Measurements from ENCODE around the gene RBM3. TPM values are rescaled to one million over a fixed set of nuclear protein-coding genes. Genes with fewer than 3 reads are reported as not detected.

The RBM3 gene
- polyA plus RNA-seq, 2 donors = 134 to 205 TPM

DNA sequence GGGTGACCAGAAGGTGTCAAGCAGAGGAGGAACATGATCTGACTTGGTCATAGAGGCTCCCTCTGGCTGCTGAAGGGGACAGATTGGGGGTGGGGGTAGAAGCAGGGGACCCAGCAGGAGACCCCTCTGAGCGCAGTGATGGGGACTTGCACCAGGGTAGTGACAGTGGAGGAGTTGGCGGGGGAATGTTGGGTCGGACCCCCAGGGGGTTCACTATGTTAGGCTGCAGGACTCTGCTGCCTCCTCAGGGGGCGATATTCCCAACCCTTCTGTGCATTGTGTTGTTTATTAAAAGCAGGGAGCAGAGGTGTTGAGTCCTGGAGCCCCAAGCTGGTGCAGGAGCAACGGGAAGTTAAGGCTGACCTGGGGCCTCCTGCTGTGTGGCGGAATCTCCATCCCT is 31.8 kb downstream of the RBM3 start:
- no peaks in the 10 kb centered on the region for H3K4me1 ChIP-seq (ENCODE audit: control insufficient read depth in 2 of 2, insufficient read depth in 2 of 2, low read length in 1 of 2)
- WGBS, 2 donors = 74 to 78% methylated on average over 6 of the region's 6 CpGs
- H3K36me3 ChIP-seq (ENCODE audit: control insufficient read depth in 2 of 2, insufficient read depth in 2 of 2, low read length in 1 of 2) = peaks cover 0 to 16% of the 10 kb centered on the region in 2 donors
- no peaks in the 10 kb centered on the region for H3K9me3 ChIP-seq (ENCODE audit: control insufficient read depth in 2 of 2, insufficient read depth in 1 of 2, low read depth in 1 of 2, low read length in 1 of 2)
- H3K27ac ChIP-seq (ENCODE audit: low read depth in 2 of 2, low read length in 1 of 2) = no peak overlapping the region
- H3K27me3 ChIP-seq (ENCODE audit: control insufficient read depth in 1 of 2, insufficient read depth in 2 of 2, low read length in 2 of 2) = no peaks in the 10 kb centered on the region
- no peak overlapping the region for H3K4me3 ChIP-seq (ENCODE audit: low read depth in 1 of 2, low read length in 2 of 2)

DNA sequence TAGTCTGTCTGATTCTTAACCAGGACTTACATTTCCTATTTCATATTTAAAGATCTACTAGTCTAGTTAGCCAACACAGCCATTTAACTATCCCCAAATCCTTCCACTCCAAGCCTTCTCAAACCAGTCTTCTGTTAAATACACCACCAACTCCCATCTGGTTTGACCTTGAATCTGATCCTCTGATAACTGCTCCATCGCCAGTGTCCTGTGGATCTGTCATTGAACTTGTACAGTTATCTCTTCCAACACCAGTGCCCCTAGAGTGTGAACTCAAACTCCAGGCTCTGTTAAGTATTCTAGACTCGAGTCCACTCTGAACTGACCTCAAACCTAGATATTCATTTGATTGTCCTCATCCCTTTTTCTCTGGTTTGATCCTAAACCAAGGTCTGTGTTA is 37.4 kb downstream of the RBM3 start:
- Histone ChIP-seq H3K4me3 (ENCODE audit: low read depth in 1 of 2, low read length in 2 of 2) (no peak overlapping the region), H3K9me3 (ENCODE audit: control insufficient read depth in 2 of 2, insufficient read depth in 1 of 2, low read depth in 1 of 2, low read length in 1 of 2) (no peaks in the 10 kb centered on the region), H3K27me3 (ENCODE audit: control insufficient read depth in 1 of 2, insufficient read depth in 2 of 2, low read length in 2 of 2) (no peaks in the 10 kb centered on the region), H3K36me3 (ENCODE audit: control insufficient read depth in 2 of 2, insufficient read depth in 2 of 2, low read length in 1 of 2) (no peaks in the 10 kb centered on the region), H3K4me1 (ENCODE audit: control insufficient read depth in 2 of 2, insufficient read depth in 2 of 2, low read length in 1 of 2) (no peaks in the 10 kb centered on the region), H3K27ac (ENCODE audit: low read depth in 2 of 2, low read length in 1 of 2) (no peak overlapping the region)
- 52 to 71% methylated on average over 2 of the region's 2 CpGs for WGBS, 2 donors

DNA sequence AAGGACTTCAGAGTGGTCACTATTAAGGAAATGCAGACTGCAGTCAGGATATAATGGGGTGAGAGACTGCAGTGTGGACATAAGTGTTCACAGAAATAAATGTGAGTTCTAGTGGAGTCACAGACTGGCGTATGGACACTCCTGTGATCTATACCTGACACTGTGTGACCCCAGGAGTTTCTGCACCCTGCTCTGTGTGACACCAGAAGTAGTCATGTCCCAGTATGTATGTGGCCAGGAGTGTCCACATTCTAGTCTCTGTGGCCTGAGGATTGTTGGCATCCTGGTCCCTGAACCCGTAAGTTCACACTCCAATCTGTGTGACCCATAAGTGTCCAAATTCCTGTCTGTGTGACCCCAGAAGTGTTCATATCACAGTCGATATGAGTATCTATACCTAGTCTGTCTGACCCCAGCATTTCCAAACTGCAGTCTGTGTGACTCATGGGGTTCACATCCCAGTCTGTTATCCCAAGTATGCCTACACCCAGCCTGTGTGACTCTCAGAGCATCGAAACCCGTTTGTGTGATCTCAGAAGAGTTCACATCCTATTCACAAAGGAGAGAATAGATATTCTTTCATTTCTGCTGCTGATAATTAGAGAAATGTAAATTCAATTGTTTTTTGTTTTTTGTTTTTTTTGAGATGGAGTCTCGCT is 39.3 kb downstream of the RBM3 start:
- Histone ChIP-seq H3K36me3 (ENCODE audit: control insufficient read depth in 2 of 2, insufficient read depth in 2 of 2, low read length in 1 of 2) (no peaks in the 10 kb centered on the region), H3K9me3 (ENCODE audit: control insufficient read depth in 2 of 2, insufficient read depth in 1 of 2, low read depth in 1 of 2, low read length in 1 of 2) (no peaks in the 10 kb centered on the region), H3K27ac (ENCODE audit: low read depth in 2 of 2, low read length in 1 of 2) (no peak overlapping the region), H3K27me3 (ENCODE audit: control insufficient read depth in 1 of 2, insufficient read depth in 2 of 2, low read length in 2 of 2) (no peaks in the 10 kb centered on the region), H3K4me3 (ENCODE audit: low read depth in 1 of 2, low read length in 2 of 2) (no peak overlapping the region), H3K4me1 (ENCODE audit: control insufficient read depth in 2 of 2, insufficient read depth in 2 of 2, low read length in 1 of 2) (no peaks in the 10 kb centered on the region)
- 75 to 85% methylated on average over 6 of the region's 6 CpGs for WGBS, 2 donors

DNA sequence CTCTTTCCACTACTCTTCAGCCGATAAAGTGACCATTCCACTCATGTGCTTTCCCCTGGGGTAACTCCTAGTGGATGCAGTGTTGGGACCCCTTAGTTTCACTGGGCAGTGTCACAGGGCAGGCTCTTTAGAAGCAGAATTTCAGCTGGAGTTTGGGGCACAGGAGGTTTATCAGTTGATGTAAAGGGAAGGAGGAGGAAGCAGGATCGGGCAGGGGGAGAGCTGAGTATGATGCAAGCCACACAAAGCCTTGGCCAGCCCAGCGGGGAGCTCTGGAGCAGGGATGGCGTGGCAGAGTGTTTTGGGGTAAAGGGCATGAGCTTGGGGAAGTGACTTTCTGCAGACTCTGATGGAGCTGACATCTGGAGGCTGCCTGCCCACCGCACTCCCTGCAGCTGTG is 42.3 kb downstream of the RBM3 start:
- no peaks in the 10 kb centered on the region for H3K27me3 ChIP-seq (ENCODE audit: control insufficient read depth in 1 of 2, insufficient read depth in 2 of 2, low read length in 2 of 2)
- H3K36me3 ChIP-seq (ENCODE audit: control insufficient read depth in 2 of 2, insufficient read depth in 2 of 2, low read length in 1 of 2) = no peaks in the 10 kb centered on the region
- 46 to 59% methylated on average over 5 of the region's 5 CpGs for WGBS, 2 donors
- no peak overlapping the region for H3K4me3 ChIP-seq (ENCODE audit: low read depth in 1 of 2, low read length in 2 of 2)
- no peaks in the 10 kb centered on the region for H3K4me1 ChIP-seq (ENCODE audit: control insufficient read depth in 2 of 2, insufficient read depth in 2 of 2, low read length in 1 of 2)
- no peak overlapping the region for H3K27ac ChIP-seq (ENCODE audit: low read depth in 2 of 2, low read length in 1 of 2)
- no peaks in the 10 kb centered on the region for H3K9me3 ChIP-seq (ENCODE audit: control insufficient read depth in 2 of 2, insufficient read depth in 1 of 2, low read depth in 1 of 2, low read length in 1 of 2)

DNA sequence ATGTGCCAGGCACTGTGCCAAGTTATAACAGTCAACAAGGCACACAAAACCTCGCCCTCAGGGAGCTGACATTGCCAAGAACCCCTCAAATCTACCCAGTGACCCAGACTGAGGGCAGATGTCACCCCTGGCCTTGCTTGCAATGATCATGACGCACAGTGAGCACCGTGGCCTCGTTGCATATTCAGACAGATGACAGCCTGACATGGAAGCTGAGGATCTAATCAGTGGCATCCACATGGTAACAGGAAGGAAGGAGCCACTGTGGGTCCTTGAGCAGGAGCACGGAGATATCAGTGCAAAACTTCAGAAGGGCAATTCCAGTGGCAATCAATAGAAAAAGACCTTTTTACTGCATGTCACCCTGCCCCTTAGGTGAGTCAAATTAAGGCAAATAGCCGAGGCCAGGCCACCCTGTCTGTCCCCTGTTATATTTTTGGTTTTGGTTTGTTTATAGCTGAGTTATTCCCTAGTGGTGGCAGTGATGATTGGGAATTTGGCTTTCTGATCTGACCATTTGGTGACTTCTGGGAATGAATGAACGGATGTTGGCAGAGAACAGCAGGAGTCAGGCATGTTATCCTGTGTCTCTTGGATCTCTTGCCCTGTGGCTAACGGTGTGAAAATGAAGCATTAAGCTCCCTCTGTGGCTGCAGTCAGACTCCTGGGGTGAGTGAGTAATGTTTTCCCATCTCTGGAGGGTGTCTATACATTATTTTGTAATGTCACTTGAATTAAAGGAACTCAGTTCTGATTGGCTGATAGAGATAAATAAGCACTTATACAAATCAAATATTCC is 43.5 kb downstream of the RBM3 start:
- Histone ChIP-seq H3K4me3 (ENCODE audit: low read depth in 1 of 2, low read length in 2 of 2) (no peak overlapping the region), H3K9me3 (ENCODE audit: control insufficient read depth in 2 of 2, insufficient read depth in 1 of 2, low read depth in 1 of 2, low read length in 1 of 2) (no peaks in the 10 kb centered on the region), H3K27ac (ENCODE audit: low read depth in 2 of 2, low read length in 1 of 2) (no peak overlapping the region), H3K4me1 (ENCODE audit: control insufficient read depth in 2 of 2, insufficient read depth in 2 of 2, low read length in 1 of 2) (no peaks in the 10 kb centered on the region), H3K36me3 (ENCODE audit: control insufficient read depth in 2 of 2, insufficient read depth in 2 of 2, low read length in 1 of 2) (no peaks in the 10 kb centered on the region), H3K27me3 (ENCODE audit: control insufficient read depth in 1 of 2, insufficient read depth in 2 of 2, low read length in 2 of 2) (no peaks in the 10 kb centered on the region)
- WGBS, 2 donors = 31 to 40% methylated on average over 8 of the region's 8 CpGs

DNA sequence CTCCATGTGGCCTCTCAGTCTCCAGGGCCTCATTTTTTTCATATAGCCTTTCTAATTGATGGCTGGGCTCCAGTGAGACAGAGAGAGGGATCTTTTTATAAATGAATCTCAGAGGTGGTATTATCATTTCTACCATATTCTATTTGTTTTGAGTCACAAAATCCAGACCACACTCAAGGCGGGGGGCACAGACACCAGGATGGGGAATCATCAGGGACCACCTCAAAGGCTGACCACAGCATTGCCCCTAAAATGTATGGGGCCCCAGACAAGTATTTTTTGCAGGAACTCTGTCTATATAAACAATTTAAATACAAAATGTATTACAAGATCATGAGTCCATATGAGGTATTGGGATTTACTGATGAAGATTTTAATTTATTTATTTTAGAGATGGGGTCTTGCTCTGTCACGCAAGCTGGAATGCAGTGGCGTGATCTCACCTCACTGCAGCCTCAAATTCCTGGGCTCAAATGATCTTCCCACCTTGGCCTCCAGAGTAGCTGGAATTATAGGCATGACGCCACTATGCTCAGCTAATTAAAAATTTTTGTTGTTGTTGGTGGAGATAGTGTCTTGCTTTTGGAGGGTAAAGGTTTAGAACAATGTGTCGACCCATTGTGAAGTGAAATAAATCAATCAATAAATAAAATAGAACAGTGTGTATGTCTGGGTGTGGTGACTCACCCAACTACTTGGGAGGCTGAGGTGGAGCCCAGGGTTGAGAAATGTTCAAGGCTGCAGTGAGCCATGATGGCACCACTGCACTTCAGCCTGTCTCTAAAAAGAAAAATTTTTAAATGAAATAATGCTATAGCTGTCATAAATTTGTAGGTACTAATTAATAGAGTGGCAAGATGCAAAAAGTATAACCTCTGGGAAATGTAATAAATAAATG is 52.4 kb downstream of the RBM3 start:
- H3K4me3 ChIP-seq (ENCODE audit: low read depth in 1 of 2, low read length in 2 of 2) = no peak overlapping the region
- WGBS, 2 donors = 78 to 79% methylated on average over 5 of the region's 5 CpGs
- peaks cover 0 to under 1% of the 10 kb centered on the region in 2 donors for H3K4me1 ChIP-seq (ENCODE audit: control insufficient read depth in 2 of 2, insufficient read depth in 2 of 2, low read length in 1 of 2)
- H3K9me3 ChIP-seq (ENCODE audit: control insufficient read depth in 2 of 2, insufficient read depth in 1 of 2, low read depth in 1 of 2, low read length in 1 of 2) = no peaks in the 10 kb centered on the region
- no peaks in the 10 kb centered on the region for H3K36me3 ChIP-seq (ENCODE audit: control insufficient read depth in 2 of 2, insufficient read depth in 2 of 2, low read length in 1 of 2)
- no peaks in the 10 kb centered on the region for H3K27me3 ChIP-seq (ENCODE audit: control insufficient read depth in 1 of 2, insufficient read depth in 2 of 2, low read length in 2 of 2)
- no peak overlapping the region for H3K27ac ChIP-seq (ENCODE audit: low read depth in 2 of 2, low read length in 1 of 2)

Other genes starting within 250 kb of the RBM3 start
- gene SSX3, start 217.8 kb upstream of the RBM3 start, polyA plus RNA-seq = not detected
- gene SSX4, start 190.9 kb upstream of the RBM3 start, polyA plus RNA-seq = not detected
- not detected for gene SSX4B, start 162.5 kb upstream of the RBM3 start, polyA plus RNA-seq
- 10 to 100 TPM; 16.3 to 22.1 TPM for gene SLC38A5, start 104.2 kb upstream of the RBM3 start, polyA plus RNA-seq
- 10 to 100 TPM; 31.1 to 36.3 TPM for gene FTSJ1, start 98.3 kb upstream of the RBM3 start, polyA plus RNA-seq
- 10 to 100 TPM; 15.6 to 16.8 TPM for gene PORCN, start 65.5 kb upstream of the RBM3 start, polyA plus RNA-seq
- gene EBP, start 52.7 kb upstream of the RBM3 start, polyA plus RNA-seq = 100 to 1,000 TPM; 151 to 179 TPM
- 1 to 10 TPM; 5.1 to 6.9 TPM for gene TBC1D25, start 34.8 kb upstream of the RBM3 start, polyA plus RNA-seq
- 10 to 100 TPM; 90.1 to 96.8 TPM for gene WDR13, start 23.0 kb downstream of the RBM3 start, polyA plus RNA-seq
- gene WAS, start 109.3 kb downstream of the RBM3 start, polyA plus RNA-seq = 1 to 10 TPM; 1.7 to 1.8 TPM
- 1 to 10 TPM; 5.6 to 5.8 TPM for gene SUV39H1, start 122.2 kb downstream of the RBM3 start, polyA plus RNA-seq
- gene GLOD5, start 187.3 kb downstream of the RBM3 start, polyA plus RNA-seq = under 1 TPM; 0.15 to 0.26 TPM
- under 1 TPM in 1 of 2 donors, not detected in 1; 0.09 TPM for gene GATA1, start 212.1 kb downstream of the RBM3 start, polyA plus RNA-seq
- gene HDAC6, start 227.6 kb downstream of the RBM3 start, polyA plus RNA-seq = 10 to 100 TPM; 36.0 to 79.0 TPM

Data from esophagus (tissue), 2 donors.